ENCODE measurements around the gene GCNT2.
"Not testable (repeated sequence)": the region's sequence is repeated elsewhere in the genome, so short reads cannot be mapped to it uniquely, and the experiment has no call there.

Gene GCNT2

GRCh38 chr6:10660431-10661191 is 139.5 kb downstream of the GCNT2 start:
- not testable (repeated sequence) for DNase-seq (ENCODE audit: low read depth)

GRCh38 chr6:10662207-10662606 is 141.1 kb downstream of the GCNT2 start:
- no peak for DNase-seq (ENCODE audit: low read depth)

- DNase-seq (ENCODE audit: low read depth): no peak
Observed at GRCh38 chr6:10662742-10663141, 141.6 kb downstream of the GCNT2 start.

GRCh38 chr6:10665595-10665994 is 144.4 kb downstream of the GCNT2 start:
- not testable (repeated sequence) for DNase-seq (ENCODE audit: low read depth)

GRCh38 chr6:10668126-10668917 is 147.2 kb downstream of the GCNT2 start:
- no peak for DNase-seq (ENCODE audit: low read depth)

GRCh38 chr6:10676403-10676802 is 155.3 kb downstream of the GCNT2 start:
- DNase-seq (ENCODE audit: low read depth): no peak

- no peak for DNase-seq (ENCODE audit: low read depth)
Observed at GRCh38 chr6:10678456-10678855, 157.3 kb downstream of the GCNT2 start.

All from HS-27A (cell line).